Mucosa of stomach (tissue), 1 donor: Measurements from ENCODE around the gene DCAF8L2.

ENCODE experiments used
- H3K27me3 ChIP-seq: one replicate; pipeline ENCODE4 v1.7.0; 2013; ENCODE audit warnings: mild to moderate bottlenecking, low read length; ENCODE audit not compliant: control insufficient read depth, insufficient read depth
- H3K36me3 ChIP-seq: one replicate; pipeline ENCODE4 v1.7.0; 2013; ENCODE audit warnings: low read length; ENCODE audit not compliant: control insufficient read depth, insufficient read depth
- H3K4me1 ChIP-seq: one replicate; pipeline ENCODE4 v1.7.0; 2013; ENCODE audit warnings: mild to moderate bottlenecking, low read length; ENCODE audit not compliant: control insufficient read depth, insufficient read depth
- H3K4me3 ChIP-seq: one replicate; pipeline ENCODE4 v1.7.0; 2013; ENCODE audit warnings: low read length
- H3K9ac ChIP-seq: one replicate; pipeline ENCODE4 v1.7.0; 2013; ENCODE audit warnings: mild to moderate bottlenecking, low read length, moderate library complexity
- H3K9me3 ChIP-seq: one replicate; pipeline ENCODE4 v1.7.0; 2013; ENCODE audit warnings: mild to moderate bottlenecking, low read length, moderate library complexity; ENCODE audit not compliant: control insufficient read depth
- donor health status: Pancreatic carcinoma.

Gene DCAF8L2

GRCh38 chrX:27765718-27766117 lies 175.6 kb downstream of the DCAF8L2 start:
- Histone ChIP-seq H3K9me3 (no peaks in the 10 kb centered on the region), H3K36me3 (no peaks in the 10 kb centered on the region)

GRCh38 chrX:27767387-27767786 lies 177.2 kb downstream of the DCAF8L2 start:
- no peaks in the 10 kb centered on the region for H3K36me3 ChIP-seq
- H3K4me3 ChIP-seq: no peak overlapping the region
- no peaks in the 10 kb centered on the region for H3K4me1 ChIP-seq
- no peaks in the 10 kb centered on the region for H3K27me3 ChIP-seq
- no peak overlapping the region for H3K9ac ChIP-seq
- H3K9me3 ChIP-seq: no peaks in the 10 kb centered on the region

More at GRCh38 chrX:27765718-27766117, 175.6 kb downstream of the DCAF8L2 start:
- Histone ChIP-seq H3K4me1 (no peaks in the 10 kb centered on the region), H3K4me3 (no peak overlapping the region), H3K9ac (no peak overlapping the region), H3K27me3 (no peaks in the 10 kb centered on the region)

GRCh38 chrX:27775984-27776383 lies 185.8 kb downstream of the DCAF8L2 start:
- Histone ChIP-seq H3K9me3 (no peaks in the 10 kb centered on the region), H3K4me3 (no peak overlapping the region), H3K9ac (no peak overlapping the region), H3K27me3 (no peaks in the 10 kb centered on the region), H3K4me1 (no peaks in the 10 kb centered on the region), H3K36me3 (no peaks in the 10 kb centered on the region)

GRCh38 chrX:27796640-27797257 lies 206.6 kb downstream of the DCAF8L2 start:
- H3K9ac ChIP-seq: no peak overlapping the region
- no peak overlapping the region for H3K4me3 ChIP-seq
- H3K36me3 ChIP-seq: no peaks in the 10 kb centered on the region
- no peaks in the 10 kb centered on the region for H3K9me3 ChIP-seq
- H3K4me1 ChIP-seq: no peaks in the 10 kb centered on the region
- H3K27me3 ChIP-seq: no peaks in the 10 kb centered on the region

GRCh38 chrX:27797575-27797974 lies 207.4 kb downstream of the DCAF8L2 start:
- H3K4me1 ChIP-seq: no peaks in the 10 kb centered on the region

More at GRCh38 chrX:27797575-27797974, 207.4 kb downstream of the DCAF8L2 start:
- no peak overlapping the region for H3K9ac ChIP-seq
- H3K27me3 ChIP-seq: no peaks in the 10 kb centered on the region
- no peaks in the 10 kb centered on the region for H3K9me3 ChIP-seq
- H3K4me3 ChIP-seq: no peak overlapping the region
- no peaks in the 10 kb centered on the region for H3K36me3 ChIP-seq
